Gastroesophageal sphincter (tissue), 4 donors: ENCODE measurements around the gene YIPF5. TPM values are rescaled to one million over a fixed set of nuclear protein-coding genes. Genes with fewer than 3 reads are reported as not detected.

ENCODE experiments used
- ATAC-seq: fragments of 150-250 bp; one replicate; pipeline ENCODE4 v1.9.1; 2016; ENCODE audit warnings: mild to moderate bottlenecking, moderate library complexity
- H3K27ac ChIP-seq, 4 donors: fragments of 200-600 bp; sonication (generic) in 3 of 4; 1 replicate in 3 of 4; 2 replicates in 1 of 4; pipeline ENCODE4 v1.5.1; 2016 to 2019
- H3K27me3 ChIP-seq: fragments of 200-600 bp; sonication (generic); one replicate; pipeline ENCODE4 v1.5.1; 2019
- H3K36me3 ChIP-seq, 2 donors: fragments of 200-600 bp; sonication (generic); one replicate each; pipeline ENCODE4 v1.5.1; 2019; ENCODE audit warnings: control low read depth in 1 of 2
- H3K4me1 ChIP-seq, 3 donors: fragments of 200-600 bp; sonication (generic); 1 replicate in 2 of 3; 2 replicates in 1 of 3; pipeline ENCODE4 v1.5.1; 2016 to 2019; ENCODE audit warnings: control low read depth in 2 of 3
- H3K4me3 ChIP-seq, 2 donors: fragments of 200-600 bp; sonication (generic); one replicate each; pipeline ENCODE4 v1.5.1; 2019; ENCODE audit warnings: mild to moderate bottlenecking in 1 of 2, moderate library complexity in 1 of 2
- H3K9me3 ChIP-seq, 3 donors: fragments of 200-600 bp; sonication (generic); one replicate each; pipeline ENCODE4 v1.5.1; 2017 to 2019; ENCODE audit warnings: control low read depth in 2 of 3
- CTCF ChIP-seq, 4 experiments: fragments of 200-600 bp in 2 of 4; fragments of 450-650 bp in 2 of 4; sonication (generic) in 1 of 4; IDR thresholded peaks; one replicate each; pipeline ENCODE4 v1.5.1; 2017 to 2019; ENCODE audit warnings: antibody characterized with exemption in 4 of 4, mild to moderate bottlenecking in 2 of 4, moderate library complexity in 2 of 4
- EP300 ChIP-seq: sonication (generic); formaldehyde crosslinking; IDR thresholded peaks from one replicate; pipeline ENCODE4 v1.6.1; 2017; ENCODE audit warnings: antibody characterized with exemption, mild to moderate bottlenecking
- POLR2A ChIP-seq, 2 donors: fragments of 450-650 bp; IDR thresholded peaks; one replicate each; pipeline ENCODE4 v1.6.1; 2017; ENCODE audit warnings: antibody characterized with exemption in 2 of 2, mild to moderate bottlenecking in 2 of 2, moderate library complexity in 1 of 2
- POLR2AphosphoS5 ChIP-seq: sonication (generic); formaldehyde crosslinking; IDR thresholded peaks from one replicate; pipeline ENCODE4 v1.6.1; 2017; ENCODE audit warnings: antibody characterized with exemption
- whole genome bisulfite sequencing, 2 donors: methylation state at CpG; one replicate each; pipeline ENCODE4 v1.1.5; 2018; ENCODE audit warnings: low coverage in 1 of 2; 5-methylcytosine and 5-hydroxymethylcytosine counted together
- total RNA-seq, 4 donors: library from RNA; depleted of rRNA; stranded (reverse); fragments of >200 nt; gene quantifications; one replicate each; pipeline ENCODE4 v1.1.0, GENCODE V29; 2016

The YIPF5 gene
- total RNA-seq, 4 donors from 2014 or later, result 28.0 to 42.3 (median 34.8) TPM

GRCh38 chr5:144144956-144145751, 25.3 kb downstream of the YIPF5 start:
- peak; percentile 68 for ATAC-seq
- Histone ChIP-seq H3K9me3 (no peaks in the 10 kb centered on the region), H3K4me3 (no peak overlapping the region), H3K36me3 (no peaks in the 10 kb centered on the region), H3K27me3 (no peaks in the 10 kb centered on the region), H3K4me1 (no peaks in the 10 kb centered on the region), H3K27ac (peak overlapping the region in 2 of 4 donors; percentile 25 to 40)
- 42 to 64% methylated on average over 4 of the region's 4 CpGs for WGBS, 2 donors
- TF ChIP-seq EP300 (no peak), CTCF (IDR thresholded peaks at IDR 0.05) (no peak), POLR2AphosphoS5 (peak; percentile 22)

- WGBS, 2 donors, result 88 to 100% methylated on average over 1 of the region's 1 CpG
- no peaks in the 10 kb centered on the region for H3K36me3 ChIP-seq
- H3K27ac ChIP-seq, result no peak overlapping the region
- no peak for ATAC-seq
- H3K9me3 ChIP-seq, result no peaks in the 10 kb centered on the region
- no peak overlapping the region for H3K4me3 ChIP-seq
- peaks cover 0 to 3% (median 0%) of the 10 kb centered on the region in 3 donors for H3K4me1 ChIP-seq
- TF ChIP-seq POLR2AphosphoS5 (no peak), CTCF (IDR thresholded peaks at IDR 0.05) (no peak), EP300 (no peak), POLR2A (IDR thresholded peaks at IDR 0.05) (no peak)
- no peaks in the 10 kb centered on the region for H3K27me3 ChIP-seq
Measured at GRCh38 chr5:144143625-144144024, 26.8 kb downstream of the YIPF5 start.

GRCh38 chr5:144142824-144143162, 27.7 kb downstream of the YIPF5 start:
- H3K27ac ChIP-seq, result no peak overlapping the region
- no peak for ATAC-seq
- WGBS, 2 donors, result 71% methylated on average over 1 of the region's 1 CpG; no CpG with 5 or more reads in 1 of the 2 donors

GRCh38 chr5:144142139-144142823, 28.2 kb downstream of the YIPF5 start:
- WGBS, 2 donors, result 6 to 19% methylated on average over 1 to 2 of the region's 2 CpGs

More at GRCh38 chr5:144142824-144143162, 27.7 kb downstream of the YIPF5 start:
- Histone ChIP-seq H3K4me1 (peaks cover 0 to 3% (median 0%) of the 10 kb centered on the region in 3 donors), H3K4me3 (no peak overlapping the region), H3K36me3 (no peaks in the 10 kb centered on the region), H3K9me3 (no peaks in the 10 kb centered on the region), H3K27me3 (no peaks in the 10 kb centered on the region)
- no peak for TF ChIP-seq CTCF (IDR thresholded peaks at IDR 0.05)
- no peak for TF ChIP-seq POLR2A (IDR thresholded peaks at IDR 0.05)
- no peak for TF ChIP-seq POLR2AphosphoS5
- no peak for TF ChIP-seq EP300

More at GRCh38 chr5:144142139-144142823, 28.2 kb downstream of the YIPF5 start:
- H3K27ac ChIP-seq, result no peak overlapping the region
- no peaks in the 10 kb centered on the region for H3K36me3 ChIP-seq
- no peaks in the 10 kb centered on the region for H3K27me3 ChIP-seq
- peak; percentile 54 for ATAC-seq
- TF ChIP-seq CTCF (IDR thresholded peaks at IDR 0.05) (peak; percentile 32 to 64 (median 48)), POLR2AphosphoS5 (no peak)
- H3K4me1 ChIP-seq, result peaks cover 0 to 3% (median 0%) of the 10 kb centered on the region in 3 donors
- no peak overlapping the region for H3K4me3 ChIP-seq
- no peaks in the 10 kb centered on the region for H3K9me3 ChIP-seq
